ENCODE results near the gene TNFRSF12A.
A peak's percentile ranks its signal among the peaks of the same experiment; 100 is the strongest.

The TNFRSF12A gene

DNA sequence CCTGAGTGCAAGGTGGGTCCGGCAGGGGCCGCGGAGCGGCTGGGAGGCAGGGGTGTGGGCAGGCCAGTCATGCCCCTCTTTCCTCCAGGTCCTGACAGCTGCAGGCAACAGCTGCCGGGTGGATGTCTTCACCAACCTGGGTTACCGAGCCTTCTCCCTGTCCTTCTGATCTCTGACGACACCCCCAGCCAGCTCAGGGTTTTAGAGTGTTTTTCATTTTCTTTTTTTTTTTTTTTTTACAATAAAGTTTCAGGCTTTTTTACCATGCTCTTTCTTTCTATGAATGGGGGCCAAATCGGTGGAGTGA lies 7.3 kb downstream of the TNFRSF12A start:
- DNase-seq: no peak

DNA sequence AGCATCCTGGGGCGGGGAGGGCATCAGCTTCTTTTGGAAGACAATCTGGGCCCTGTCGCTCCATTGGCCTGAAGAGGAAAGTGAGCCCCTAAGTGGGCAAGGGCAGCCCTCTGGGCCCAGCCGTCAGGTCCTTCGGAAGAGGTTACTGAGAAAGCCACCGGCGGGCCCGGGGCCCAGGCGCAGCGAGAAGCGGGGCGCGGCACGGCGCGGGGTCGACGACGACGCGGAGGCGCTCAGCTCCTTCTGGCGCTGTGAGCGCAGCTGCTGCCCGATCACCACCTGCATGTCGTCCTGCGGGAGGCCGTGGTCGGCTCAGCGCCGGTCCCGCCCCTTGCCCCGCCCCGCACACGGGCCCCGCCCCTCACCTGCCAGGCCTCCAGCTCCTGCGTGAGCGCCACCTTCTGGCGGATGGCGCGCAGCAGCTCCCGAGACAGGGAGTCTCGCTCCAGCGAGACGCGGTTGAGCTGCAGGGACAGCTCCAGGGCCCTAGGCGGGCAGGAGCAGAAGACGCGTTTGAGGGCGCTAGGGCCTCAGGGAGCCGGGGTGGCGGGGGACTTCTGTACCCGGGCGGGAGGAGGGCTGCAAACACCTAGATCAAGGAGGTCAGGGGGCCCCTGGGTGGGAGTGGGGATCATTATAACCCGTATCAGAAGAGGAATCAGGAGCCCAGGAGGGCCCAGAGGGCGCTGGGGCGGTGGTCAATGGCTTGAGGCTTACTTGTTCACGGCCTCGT lies 8.0 kb downstream of the TNFRSF12A start:
- DNase-seq: peak; percentile 79

DNA sequence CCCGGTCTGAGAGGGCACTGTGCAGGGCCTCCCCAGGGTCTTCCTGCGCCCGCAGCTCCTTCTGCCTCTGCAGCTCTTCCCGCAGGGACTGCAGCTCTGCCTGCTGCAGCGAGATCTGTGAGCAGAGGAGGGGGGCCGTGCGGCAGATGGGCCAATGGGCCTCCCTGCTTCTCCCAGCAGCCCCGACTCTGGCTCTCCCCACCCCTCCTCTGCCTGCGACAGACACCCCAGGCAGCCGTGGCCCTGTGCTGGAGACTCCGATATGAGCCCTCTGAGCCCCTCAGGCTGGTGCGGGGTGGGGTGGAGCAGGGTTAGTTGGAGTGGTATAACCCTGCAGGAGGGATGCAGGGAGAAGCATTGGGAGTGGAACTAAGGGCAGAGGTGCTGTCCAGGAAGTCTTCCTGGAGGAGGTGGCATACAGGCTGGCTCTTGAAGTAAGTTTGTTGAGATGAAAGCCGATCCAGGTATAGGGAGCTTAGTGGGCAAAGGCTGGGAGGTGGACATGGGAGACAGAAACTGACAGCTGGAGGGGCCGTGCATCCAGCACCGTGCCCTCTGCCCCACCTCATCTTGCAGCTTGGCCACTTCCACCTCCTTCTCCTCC lies 8.7 kb downstream of the TNFRSF12A start:
- DNase-seq: no peak

DNA sequence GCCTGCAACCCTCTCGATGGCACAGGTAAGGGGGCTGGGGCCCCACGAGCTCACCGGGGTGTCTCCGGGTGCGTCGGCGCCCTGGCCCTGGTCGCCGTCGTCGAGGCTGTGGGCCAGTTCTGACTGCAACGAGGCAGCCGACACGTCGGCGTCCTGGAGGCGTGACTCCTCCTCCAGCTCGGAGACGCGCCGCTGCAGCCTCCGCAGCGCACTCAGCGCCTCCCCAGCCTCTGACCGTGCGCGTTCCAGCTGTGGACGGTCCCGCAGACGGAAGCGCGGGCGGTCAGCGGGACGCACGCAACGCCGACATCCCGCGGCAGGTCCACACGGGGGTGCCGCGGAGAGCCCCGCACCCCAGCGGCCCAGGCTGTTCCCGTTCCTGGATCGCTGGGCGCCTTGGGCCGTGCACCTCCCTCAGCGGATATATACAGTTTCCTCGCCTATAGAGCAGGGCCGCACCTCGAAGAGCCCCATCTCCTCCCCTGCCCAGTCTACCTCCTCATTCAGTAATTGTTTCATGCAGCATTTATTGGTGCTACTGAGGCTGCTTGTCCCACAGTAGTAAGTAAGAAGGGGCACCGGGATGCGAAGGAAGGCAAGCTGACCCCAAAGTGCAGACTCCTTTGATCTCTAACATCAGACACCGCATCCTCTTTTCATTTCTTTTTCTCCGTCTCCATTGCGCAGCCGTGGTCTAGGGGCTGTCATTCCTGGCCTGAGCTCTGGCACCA lies 9.5 kb downstream of the TNFRSF12A start:
- peak; percentile 25 for DNase-seq

DNA sequence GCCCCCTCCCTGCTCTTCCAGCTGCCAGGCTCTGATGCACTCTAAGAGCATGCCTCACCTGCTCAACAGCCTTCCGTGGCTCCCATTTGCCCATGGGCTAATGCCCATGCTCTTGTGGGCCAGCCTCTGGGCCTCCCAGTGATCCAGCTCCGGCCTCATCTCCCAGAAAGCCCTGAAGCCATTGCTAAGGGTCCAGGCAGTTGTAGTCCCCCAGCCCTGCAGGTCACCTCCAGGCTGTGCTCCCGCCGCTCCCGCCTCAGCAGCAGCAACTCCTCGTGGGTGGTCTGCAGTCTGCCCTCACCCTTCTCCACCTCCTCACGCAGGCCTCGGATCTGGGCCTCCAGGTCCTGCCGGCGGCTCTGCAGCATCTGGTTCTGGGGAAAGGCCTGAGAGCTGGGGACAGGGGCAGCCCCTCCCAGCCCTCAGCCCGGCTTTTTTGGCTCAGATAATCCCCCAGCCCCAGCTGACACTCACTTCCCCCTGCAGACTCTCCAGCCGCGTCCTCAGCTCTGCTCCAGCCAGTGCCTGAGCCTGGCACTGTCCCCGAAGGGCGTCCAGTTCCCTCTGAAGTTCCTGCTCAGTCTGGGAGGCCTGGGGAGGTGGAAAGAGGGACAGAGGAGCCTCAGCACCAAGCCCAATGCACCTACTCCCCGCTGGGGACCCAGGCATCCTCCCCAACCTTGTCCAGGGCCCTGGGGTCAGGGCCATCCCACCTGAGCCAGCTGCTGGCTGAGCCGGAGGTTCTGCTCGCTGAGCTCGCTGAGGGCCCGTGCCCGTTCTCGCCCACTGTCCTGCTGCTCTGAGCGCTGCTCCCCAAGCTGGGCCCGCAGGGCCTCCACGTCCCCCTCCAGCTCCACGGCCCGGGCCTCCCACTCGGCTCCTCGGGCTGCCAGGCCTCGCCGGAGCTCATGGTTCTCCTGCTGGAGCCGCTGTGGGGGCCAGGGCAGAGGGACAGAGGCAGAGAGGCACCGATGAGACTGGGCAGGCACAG lies 10.3 kb downstream of the TNFRSF12A start:
- no peak for DNase-seq

DNA sequence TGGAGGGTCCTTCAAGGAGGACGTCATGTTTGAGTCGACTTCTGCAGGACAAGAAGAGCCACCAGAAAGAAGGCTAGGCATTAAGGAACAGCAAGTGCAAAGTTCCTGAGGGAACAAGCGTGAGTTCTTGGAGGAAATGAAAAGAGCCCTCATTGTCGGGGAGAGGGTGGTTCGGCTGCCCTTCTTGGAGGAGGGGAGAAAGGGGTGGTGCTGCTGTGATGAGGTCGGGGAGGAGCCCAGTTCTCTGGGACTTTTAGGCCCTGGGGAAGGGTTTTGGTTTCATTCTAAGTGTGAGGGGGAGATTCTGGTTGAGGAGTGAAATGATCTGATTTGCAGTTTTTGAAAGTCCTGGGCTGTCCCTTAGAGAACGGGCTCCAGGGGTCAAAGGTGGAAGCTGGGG lies 12.5 kb downstream of the TNFRSF12A start:
- DNase-seq: no peak

DNA sequence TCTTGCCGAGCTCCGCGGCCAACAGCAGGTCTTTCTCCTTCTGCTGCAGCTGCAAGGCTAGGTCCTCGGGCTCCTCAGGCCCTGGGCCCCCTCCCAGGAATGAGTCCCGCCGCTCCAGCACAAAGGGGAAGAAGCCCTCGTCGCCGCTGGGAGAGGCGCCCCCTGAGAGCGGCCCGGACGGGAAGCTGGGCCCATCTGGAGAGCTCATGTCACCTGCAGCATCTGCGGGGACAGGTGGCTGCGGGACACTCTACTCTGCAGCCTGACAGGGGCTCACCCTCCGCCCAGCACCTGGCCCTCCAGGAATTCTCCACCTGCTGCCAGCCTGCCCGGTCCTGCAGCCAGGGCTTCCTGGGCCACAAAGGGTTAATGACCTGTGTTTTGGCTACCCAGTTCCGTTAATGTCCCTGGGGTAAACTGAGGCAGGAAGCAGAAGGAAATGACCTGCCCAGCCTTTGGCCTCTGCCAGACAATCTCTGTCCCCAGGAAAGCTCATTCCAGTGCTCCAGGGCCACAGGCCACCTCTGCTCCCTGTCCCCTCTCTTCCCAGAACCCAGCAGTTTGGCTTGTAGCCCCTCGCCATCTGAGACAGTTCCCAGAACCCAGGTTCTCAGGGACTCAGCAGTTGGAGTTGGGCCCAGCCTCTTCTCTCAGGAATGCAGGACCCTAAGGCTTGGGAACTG lies 15.3 kb downstream of the TNFRSF12A start:
- no peak for DNase-seq

DNA sequence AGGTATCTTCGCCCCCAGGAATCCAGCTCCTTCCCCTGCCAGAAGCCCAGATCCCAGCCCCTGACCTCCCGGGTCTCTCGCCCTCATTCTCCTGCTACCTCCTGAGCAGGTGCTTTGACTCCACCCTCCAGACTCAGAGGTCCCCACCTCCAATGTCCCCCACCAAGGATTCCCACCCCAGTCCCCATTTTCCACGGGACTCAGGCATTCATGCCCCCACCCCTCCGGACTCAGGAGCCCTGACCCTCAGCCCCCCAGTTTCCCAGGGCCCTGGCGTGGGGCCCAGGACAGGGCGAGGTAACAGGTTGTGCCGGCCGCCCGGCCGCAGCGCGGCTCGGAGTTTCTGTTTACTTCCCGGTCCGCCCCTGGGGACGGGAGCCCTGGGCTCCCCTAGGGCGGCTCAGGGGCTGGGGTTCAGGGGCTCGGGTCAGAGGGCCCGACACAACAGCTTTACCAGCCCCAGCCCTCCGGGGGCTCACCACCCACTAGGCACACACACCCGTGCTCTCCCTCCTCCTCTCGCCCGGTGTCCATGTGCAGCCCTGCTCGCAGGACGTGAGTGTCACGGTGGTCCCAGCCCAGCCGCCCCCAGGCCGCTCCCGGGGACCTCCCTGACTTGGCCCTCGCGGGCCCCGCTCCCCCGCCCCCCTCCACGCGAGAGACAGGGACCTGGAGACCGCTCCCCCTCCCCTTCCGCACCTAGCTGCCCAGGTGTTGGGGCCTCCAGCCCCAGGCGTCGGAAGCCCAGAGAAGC lies 16.0 kb downstream of the TNFRSF12A start:
- DNase-seq: no peak

DNA sequence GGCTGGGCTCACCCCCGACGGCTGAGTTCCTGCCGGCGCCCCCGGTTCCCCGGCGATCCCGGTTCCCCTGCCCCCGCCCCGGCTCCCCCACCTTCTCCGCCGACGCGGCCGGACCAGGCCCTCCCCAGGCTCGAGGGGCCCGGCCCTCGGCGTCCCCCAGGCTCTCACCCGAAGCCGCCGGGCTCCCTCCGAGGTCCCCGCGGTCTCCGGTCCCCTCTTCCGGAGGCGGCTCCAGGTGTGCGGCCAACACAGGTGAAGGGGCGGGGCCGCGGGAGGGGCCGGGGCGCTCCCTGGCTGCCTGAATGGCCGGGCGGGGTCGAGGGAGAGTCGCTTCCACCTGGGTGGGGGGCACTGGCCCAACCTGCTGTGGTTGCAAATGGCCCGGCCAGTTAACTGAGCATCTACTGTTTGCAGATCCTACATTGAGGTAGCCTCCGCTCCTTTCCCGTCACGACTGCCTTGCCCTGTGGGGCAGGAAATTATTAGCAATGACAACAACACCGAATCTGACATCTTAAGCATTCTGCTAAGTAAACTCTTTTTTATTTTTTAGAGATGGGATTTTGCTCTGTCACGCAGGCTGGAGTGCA lies 16.7 kb downstream of the TNFRSF12A start, which contains the start of gene BICDL2:
TSS of gene BICDL2 (minus strand) at position 219 of the 590 bp plus-strand sequence. CDS start 1,448 bp downstream, outside the sequence.
- DNase-seq: no peak

DNA sequence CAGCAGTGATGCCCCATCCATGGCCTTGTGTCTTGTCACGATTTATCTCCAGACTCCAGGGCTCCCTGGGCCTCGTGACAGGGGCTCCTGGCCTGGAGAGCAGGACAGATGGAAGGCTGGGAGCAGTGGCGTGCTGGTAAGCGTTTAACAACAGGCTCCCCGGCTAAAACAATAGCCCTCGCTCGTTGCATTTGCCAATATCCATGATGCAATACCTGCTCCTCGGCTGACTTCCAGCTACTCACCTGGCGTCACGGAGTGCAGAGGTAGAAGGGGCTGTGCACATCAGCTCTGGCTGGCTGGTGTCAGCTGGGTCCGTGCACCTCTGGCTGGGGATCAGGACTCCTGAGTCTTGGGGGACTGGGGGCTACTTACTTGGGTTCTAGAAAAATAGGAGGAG lies 18.1 kb downstream of the TNFRSF12A start:
- DNase-seq: no peak

DNA sequence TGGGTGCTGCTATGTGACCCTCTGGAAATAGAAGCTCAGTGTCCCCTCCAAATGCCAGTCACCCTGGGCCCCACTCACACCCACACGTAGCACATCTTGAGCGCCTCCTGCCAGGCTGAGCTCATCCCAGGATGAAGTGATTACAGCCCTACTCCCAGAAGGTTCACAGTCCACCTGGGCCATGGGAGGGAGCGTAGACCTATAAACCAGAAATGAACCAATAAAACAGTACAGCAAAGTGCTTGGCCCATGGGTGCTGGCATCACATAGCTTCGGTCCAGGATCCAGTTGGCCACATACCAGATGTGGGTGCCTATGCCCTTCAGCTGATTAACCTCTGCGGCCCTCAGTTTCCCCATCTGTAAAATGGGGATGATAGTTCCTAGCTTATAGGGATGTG lies 18.7 kb downstream of the TNFRSF12A start:
- DNase-seq: no peak

DNA sequence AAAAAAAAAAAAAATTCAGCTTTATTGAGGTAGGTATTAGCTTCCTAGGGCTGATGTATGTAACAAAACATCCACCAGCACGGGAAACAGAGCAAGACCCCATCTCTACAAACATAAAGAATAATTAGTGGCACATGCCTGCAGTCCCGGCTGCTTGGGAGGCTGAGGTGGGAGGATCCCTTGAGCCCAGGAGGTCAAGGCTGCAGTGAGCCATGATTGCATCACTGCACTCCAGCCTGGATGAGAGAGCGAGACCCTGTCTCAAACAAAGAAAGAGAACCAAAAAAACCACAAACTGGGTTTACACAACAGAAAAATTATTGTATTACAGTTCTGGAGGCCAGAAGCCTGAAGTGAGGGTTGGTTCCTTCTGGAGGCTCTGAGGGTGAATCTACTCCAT lies 22.2 kb downstream of the TNFRSF12A start:
- DNase-seq: no peak

DNA sequence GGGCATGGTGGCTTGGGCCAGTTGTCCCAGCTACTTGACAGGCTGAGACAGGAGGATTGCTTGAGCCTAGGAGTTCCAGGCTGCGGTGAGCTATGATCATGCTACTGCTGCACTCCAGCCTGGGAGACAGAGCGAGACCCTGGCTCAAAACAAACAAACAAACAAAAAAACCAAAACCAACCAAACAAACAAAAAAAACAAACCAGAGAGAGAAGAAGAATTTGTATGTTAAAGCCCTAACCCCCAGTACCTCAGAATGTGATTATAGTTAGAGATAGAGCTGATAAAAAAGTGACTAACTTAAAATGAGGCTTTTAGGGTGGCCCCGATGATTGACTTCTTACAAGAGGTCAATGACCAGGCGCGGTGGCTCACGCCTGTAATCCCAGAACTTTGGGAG lies 24.5 kb downstream of the TNFRSF12A start:
- no peak for DNase-seq

DNA sequence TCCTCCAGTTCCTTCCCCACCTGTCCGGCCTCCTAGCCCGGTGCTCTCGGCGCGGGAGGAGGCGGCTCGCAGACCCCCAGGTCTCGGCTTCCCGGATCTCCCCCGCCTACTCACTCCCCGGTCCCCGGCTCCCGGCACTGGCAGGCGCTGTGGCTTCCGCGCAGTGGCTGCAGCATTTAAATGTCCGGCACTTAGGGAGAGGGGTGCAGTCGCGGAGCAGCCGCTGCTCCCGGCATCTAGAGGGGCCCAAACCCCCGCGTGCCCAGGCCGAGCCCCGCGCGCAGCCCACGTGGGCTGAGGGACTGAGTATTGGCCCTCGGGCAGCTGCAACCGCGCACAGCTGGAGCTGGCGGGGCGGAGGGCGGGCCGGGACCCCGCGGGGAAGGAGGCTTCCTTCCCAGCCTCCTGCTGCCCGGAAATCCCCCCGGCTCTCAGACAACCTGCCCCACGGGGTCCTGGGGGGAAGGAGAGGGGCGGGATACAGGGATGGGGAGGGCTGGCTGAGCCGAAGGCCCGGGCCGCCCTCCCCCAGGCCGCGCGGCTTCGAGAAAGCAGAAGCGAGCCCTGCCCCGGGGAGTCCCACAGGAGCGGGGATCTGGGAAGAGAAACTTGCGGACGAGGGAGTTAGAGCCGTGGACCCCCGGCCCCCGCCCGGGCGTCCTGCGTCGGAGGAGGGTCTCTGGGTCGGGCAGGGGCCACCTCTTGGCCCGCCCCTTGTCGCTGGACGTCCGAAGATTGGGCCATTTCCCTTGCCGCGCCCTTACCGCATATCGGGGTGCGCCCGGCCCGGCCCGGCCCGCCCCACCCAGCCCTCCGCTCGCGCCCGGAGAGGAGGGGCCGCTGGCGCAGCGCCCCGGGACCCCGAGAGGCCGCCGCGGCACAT lies 25.8 kb downstream of the TNFRSF12A start, which contains the start of gene MMP25:
TSS of gene MMP25 (plus strand) at position 804 of the 883 bp plus-strand sequence. CDS start 357 bp downstream, outside the sequence.
- no peak for DNase-seq

DNA sequence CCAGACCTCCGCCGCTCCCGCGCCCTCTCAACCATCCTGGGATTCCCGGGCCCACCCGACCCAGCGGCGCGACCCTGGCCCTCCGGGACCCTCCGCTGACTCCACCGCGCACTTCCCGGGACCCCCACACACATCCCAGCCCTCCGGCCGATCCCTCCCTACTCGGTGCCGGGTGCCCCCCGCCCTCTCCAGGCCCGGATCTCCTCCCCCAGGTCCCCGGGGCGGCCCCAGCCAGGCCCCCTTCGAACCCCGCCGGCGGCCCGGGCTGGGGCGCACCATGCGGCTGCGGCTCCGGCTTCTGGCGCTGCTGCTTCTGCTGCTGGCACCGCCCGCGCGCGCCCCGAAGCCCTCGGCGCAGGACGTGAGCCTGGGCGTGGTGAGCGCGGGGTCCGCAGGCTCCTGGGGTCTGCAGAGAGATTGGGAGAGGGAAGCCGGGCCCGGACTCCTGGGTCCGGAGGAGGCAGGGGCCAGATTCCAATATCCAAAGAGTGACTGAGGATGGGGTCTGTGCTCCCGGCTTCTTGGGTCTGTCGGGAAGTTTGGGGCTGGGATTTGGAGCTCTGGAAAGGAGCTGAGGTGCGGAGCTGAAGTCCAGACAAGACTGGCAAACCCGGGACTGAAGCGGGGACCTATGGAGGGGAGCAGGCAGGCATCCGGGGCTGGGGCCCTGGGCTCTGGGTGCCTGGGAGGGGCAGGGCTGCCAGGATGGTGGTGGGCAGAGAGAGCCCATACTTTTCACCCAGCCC lies 26.6 kb downstream of the TNFRSF12A start:
- DNase-seq: no peak

DNA sequence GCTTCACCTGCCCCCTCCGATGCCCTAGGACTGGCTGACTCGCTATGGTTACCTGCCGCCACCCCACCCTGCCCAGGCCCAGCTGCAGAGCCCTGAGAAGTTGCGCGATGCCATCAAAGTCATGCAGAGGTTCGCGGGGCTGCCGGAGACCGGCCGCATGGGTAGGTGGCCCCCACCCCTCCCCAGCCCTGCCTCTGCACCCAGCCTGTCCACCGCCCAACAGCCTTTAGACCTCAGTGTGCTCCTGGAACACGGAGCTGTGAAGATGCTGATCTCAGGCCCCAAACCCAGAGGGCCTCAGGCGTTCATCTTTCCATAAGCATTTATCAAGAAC lies 27.2 kb downstream of the TNFRSF12A start:
- no peak for DNase-seq

DNA sequence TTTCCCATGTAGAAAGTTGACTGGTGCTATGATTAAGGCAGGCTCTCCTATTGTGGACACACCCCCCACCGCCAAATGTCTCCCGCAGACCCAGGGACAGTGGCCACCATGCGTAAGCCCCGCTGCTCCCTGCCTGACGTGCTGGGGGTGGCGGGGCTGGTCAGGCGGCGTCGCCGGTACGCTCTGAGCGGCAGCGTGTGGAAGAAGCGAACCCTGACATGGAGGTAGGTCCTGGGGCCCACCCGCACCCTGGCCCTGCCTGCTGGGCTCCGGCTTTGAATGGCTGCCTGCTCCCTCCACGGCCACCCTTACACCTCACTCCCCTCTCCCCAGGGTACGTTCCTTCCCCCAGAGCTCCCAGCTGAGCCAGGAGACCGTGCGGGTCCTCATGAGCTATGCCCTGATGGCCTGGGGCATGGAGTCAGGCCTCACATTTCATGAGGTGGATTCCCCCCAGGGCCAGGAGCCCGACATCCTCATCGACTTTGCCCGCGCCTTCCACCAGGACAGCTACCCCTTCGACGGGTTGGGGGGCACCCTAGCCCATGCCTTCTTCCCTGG lies 29.8 kb downstream of the TNFRSF12A start:
- no peak for DNase-seq

DNA sequence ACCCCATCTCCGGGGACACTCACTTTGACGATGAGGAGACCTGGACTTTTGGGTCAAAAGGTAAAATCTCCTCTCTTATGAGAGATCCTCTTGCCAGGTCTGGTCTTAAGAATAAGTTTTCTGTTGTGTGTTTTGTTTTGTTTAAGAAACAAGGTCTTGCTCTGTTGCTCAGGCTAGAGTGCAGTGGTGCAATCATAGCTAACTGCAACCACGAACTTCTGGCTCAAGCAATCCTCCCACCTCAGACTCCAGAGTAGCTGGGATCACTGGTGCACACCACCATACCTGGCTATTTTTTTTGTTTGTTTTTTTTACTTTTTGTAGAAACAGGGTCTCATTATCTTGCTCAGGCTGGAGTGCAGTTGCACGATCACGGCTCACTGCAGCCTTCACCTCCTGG lies 30.3 kb downstream of the TNFRSF12A start:
- DNase-seq: no peak

DNA sequence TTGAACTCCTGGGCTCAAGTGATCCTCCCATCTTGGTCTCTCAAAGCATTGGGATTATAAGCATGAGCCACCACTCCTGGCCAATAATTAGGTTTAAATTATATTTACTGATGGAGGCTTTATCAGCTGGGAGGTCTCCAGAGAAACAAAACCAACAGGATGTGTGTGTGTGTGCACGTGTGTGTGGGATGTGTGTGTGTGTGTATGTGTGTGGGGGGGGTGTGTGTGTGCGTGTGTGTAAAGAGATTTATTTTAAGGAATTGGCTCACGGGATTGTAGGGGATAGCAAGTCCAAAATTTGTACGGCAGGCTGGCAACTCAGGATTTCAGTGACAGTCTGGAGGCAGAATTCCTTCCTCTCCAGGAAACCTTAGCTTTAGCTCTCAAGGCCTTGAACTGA lies 30.8 kb downstream of the TNFRSF12A start:
- no peak for DNase-seq
